WTC11 (cell line): Measurements from ENCODE around the gene POMGNT2.

Source experiments
- HMGXB4 ChIP-seq: sonication (generic); formaldehyde crosslinking; IDR thresholded peaks from 2 replicates; pipeline ENCODE4 v1.8.1; 2023; ENCODE audit warnings: mild to moderate bottlenecking, moderate library complexity, missing genetic modification reagents
- JUN ChIP-seq: sonication (generic); formaldehyde crosslinking; IDR thresholded peaks from 2 replicates; pipeline ENCODE4 v1.8.0; 2023; ENCODE audit warnings: mild to moderate bottlenecking, missing genetic modification reagents
- MAX ChIP-seq: sonication (generic); formaldehyde crosslinking; IDR thresholded peaks from 2 replicates; pipeline ENCODE4 v1.8.0; 2022; ENCODE audit warnings: mild to moderate bottlenecking, missing genetic modification reagents
- MXD4 ChIP-seq: fragments of 250-450 bp; sonication (Bioruptor Pico); IDR thresholded peaks from 2 replicates; pipeline ENCODE4 v1.8.0; 2021; ENCODE audit warnings: mild to moderate bottlenecking, moderate library complexity, borderline replicate concordance
- SMAD3 ChIP-seq: sonication (generic); formaldehyde crosslinking; IDR thresholded peaks from 2 replicates; pipeline ENCODE4 v1.8.0; 2022; ENCODE audit warnings: missing genetic modification reagents, mild to moderate bottlenecking, borderline replicate concordance
- SMAD4 ChIP-seq: sonication (generic); formaldehyde crosslinking; IDR thresholded peaks from 2 replicates; pipeline ENCODE4 v1.8.0; 2022; ENCODE audit warnings: mild to moderate bottlenecking, missing genetic modification reagents
- TEAD4 ChIP-seq: sonication (generic); formaldehyde crosslinking; IDR thresholded peaks from 2 replicates; pipeline ENCODE4 v1.8.0; 2022; ENCODE audit warnings: mild to moderate bottlenecking, missing genetic modification reagents
- TP53 ChIP-seq: sonication (generic); formaldehyde crosslinking; IDR thresholded peaks from 2 replicates; pipeline ENCODE4 v1.8.1; 2023; ENCODE audit warnings: mild to moderate bottlenecking, missing genetic modification reagents
- ZNF263 ChIP-seq: sonication (generic); formaldehyde crosslinking; IDR thresholded peaks from 2 replicates; pipeline ENCODE4 v1.8.1; 2022; ENCODE audit warnings: low read depth, mild to moderate bottlenecking, moderate library complexity, missing genetic modification reagents
- TF ChIP-seq, protein P1 (sequence below): fragments of 200-600 bp; IDR thresholded peaks from 2 replicates; pipeline ENCODE4 v1.8.0; 2022; ENCODE audit warnings: antibody characterized with exemption
- TF ChIP-seq, protein P2 (sequence below): sonication (generic); formaldehyde crosslinking; conservative IDR thresholded peaks from 2 replicates; pipeline ENCODE4 v1.8.1; 2022; ENCODE audit warnings: mild to moderate bottlenecking, missing genetic modification reagents
- TF ChIP-seq, protein P3 (sequence below): sonication (generic); formaldehyde crosslinking; IDR thresholded peaks from 2 replicates; pipeline ENCODE4 v1.8.1; 2022; ENCODE audit warnings: mild to moderate bottlenecking, missing genetic modification reagents, moderate library complexity, borderline replicate concordance

- TF ChIP-seq TEAD4 (CRISPR knock-in tag), result no peak
- TF ChIP-seq HMGXB4 (CRISPR knock-in tag), result no peak
- TF ChIP-seq, protein P1, sequence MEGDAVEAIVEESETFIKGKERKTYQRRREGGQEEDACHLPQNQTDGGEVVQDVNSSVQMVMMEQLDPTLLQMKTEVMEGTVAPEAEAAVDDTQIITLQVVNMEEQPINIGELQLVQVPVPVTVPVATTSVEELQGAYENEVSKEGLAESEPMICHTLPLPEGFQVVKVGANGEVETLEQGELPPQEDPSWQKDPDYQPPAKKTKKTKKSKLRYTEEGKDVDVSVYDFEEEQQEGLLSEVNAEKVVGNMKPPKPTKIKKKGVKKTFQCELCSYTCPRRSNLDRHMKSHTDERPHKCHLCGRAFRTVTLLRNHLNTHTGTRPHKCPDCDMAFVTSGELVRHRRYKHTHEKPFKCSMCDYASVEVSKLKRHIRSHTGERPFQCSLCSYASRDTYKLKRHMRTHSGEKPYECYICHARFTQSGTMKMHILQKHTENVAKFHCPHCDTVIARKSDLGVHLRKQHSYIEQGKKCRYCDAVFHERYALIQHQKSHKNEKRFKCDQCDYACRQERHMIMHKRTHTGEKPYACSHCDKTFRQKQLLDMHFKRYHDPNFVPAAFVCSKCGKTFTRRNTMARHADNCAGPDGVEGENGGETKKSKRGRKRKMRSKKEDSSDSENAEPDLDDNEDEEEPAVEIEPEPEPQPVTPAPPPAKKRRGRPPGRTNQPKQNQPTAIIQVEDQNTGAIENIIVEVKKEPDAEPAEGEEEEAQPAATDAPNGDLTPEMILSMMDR, result no peak
- TF ChIP-seq ZNF263 (CRISPR knock-in tag), result no peak
- TF ChIP-seq MXD4 (CRISPR knock-in tag), result no peak
- TF ChIP-seq MAX, result no peak
- no peak for TF ChIP-seq TP53
- TF ChIP-seq, protein P2, sequence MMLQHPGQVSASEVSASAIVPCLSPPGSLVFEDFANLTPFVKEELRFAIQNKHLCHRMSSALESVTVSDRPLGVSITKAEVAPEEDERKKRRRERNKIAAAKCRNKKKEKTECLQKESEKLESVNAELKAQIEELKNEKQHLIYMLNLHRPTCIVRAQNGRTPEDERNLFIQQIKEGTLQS (CRISPR knock-in tag), result no peak
- TF ChIP-seq SMAD4 (CRISPR knock-in tag), result no peak
- TF ChIP-seq, protein P3, sequence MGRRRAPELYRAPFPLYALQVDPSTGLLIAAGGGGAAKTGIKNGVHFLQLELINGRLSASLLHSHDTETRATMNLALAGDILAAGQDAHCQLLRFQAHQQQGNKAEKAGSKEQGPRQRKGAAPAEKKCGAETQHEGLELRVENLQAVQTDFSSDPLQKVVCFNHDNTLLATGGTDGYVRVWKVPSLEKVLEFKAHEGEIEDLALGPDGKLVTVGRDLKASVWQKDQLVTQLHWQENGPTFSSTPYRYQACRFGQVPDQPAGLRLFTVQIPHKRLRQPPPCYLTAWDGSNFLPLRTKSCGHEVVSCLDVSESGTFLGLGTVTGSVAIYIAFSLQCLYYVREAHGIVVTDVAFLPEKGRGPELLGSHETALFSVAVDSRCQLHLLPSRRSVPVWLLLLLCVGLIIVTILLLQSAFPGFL, result no peak
- TF ChIP-seq JUN (CRISPR knock-in tag), result no peak
- no peak for TF ChIP-seq SMAD3 (CRISPR knock-in tag)
These were observed 951 bp downstream of the POMGNT2 start for GRCh38 chr3:43104660-43105595.
